ENCODE data around the gene PROC.

PROC gene

DNA sequence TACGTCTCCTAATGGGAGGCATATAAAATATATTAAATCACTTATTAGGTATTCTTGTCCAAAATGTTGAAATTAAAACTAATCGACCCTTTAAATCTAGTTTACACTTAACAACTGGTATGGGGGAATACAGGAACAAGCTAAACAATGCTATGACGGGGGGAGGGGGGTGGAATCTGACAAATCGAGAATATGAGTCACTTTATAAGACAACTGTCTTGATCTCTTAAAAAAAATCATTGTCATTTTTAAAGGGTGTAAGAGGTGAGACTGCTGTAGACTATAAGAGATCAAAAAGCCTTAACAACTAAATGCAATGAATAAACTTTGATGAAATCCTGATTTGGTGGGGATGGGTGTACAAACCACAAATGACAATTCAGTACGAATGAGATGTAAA lies 36.5 kb upstream of the PROC start (continued):
- TF ChIP-seq ZNF658 (tag by site-specific recombination; IDR thresholded peaks at IDR 0.05) = no peak
- TF ChIP-seq ZNF785 (tag by site-specific recombination; IDR thresholded peaks at IDR 0.05) = no peak

DNA sequence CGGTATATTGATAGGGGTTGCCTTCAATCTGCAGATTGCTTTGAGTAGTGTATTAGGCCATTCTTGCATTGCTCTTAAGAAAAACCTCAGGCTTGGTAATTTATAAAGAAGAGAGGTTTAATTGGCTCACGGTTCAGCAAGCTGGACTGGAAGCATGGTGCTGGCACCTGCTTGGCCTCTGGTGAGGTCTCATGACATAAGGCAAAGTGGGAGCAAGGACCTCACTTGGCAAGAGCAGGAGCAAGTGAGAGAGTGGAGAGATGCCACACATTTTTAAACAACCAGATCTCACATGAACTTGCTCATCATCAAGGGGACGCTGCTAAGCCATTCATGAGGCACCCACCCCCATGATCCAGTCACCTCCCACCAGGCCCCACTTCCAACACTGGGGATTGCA lies 35.4 kb upstream of the PROC start:
- TF ChIP-seq, protein P1, sequence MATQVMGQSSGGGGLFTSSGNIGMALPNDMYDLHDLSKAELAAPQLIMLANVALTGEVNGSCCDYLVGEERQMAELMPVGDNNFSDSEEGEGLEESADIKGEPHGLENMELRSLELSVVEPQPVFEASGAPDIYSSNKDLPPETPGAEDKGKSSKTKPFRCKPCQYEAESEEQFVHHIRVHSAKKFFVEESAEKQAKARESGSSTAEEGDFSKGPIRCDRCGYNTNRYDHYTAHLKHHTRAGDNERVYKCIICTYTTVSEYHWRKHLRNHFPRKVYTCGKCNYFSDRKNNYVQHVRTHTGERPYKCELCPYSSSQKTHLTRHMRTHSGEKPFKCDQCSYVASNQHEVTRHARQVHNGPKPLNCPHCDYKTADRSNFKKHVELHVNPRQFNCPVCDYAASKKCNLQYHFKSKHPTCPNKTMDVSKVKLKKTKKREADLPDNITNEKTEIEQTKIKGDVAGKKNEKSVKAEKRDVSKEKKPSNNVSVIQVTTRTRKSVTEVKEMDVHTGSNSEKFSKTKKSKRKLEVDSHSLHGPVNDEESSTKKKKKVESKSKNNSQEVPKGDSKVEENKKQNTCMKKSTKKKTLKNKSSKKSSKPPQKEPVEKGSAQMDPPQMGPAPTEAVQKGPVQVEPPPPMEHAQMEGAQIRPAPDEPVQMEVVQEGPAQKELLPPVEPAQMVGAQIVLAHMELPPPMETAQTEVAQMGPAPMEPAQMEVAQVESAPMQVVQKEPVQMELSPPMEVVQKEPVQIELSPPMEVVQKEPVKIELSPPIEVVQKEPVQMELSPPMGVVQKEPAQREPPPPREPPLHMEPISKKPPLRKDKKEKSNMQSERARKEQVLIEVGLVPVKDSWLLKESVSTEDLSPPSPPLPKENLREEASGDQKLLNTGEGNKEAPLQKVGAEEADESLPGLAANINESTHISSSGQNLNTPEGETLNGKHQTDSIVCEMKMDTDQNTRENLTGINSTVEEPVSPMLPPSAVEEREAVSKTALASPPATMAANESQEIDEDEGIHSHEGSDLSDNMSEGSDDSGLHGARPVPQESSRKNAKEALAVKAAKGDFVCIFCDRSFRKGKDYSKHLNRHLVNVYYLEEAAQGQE (tag by site-specific recombination; IDR thresholded peaks at IDR 0.05) = no peak
- TF ChIP-seq ZBTB21 (tag by site-specific recombination; IDR thresholded peaks at IDR 0.05) (no peak), ZNF354C (tag by site-specific recombination; IDR thresholded peaks at IDR 0.05; ENCODE audit: borderline replicate concordance, low read depth) (no peak), ZNF785 (tag by site-specific recombination; IDR thresholded peaks at IDR 0.05) (no peak), ZFHX2 (tag by site-specific recombination; conservative IDR thresholded peaks at IDR 0.05) (peak; percentile 30; the same call in 1 of the 2 replicates)
- Histone ChIP-seq H3K4me3 (ENCODE audit: low read depth, low read length) (no peak overlapping the region), H3K9me3 (ENCODE audit: control insufficient read depth, insufficient read depth, low read depth, low read length) (no peaks in the 10 kb centered on the region), H3K36me3 (ENCODE audit: control insufficient read depth in 2 of 2, insufficient read depth in 1 of 2, low read length in 2 of 2) (no peaks in the 10 kb centered on the region), H3K27ac (ENCODE audit: extremely low read depth, low read depth, low read length) (no peak overlapping the region), H3K4me1 (ENCODE audit: control insufficient read depth, insufficient read depth, low read length) (peaks cover 26% of the 10 kb centered on the region; the same call in 1 of the 2 replicates)
- ChIA-PET POLR2A (interaction anchor here (0.6 kb wide), 1 partner anchor 59 kb away, joined by 3 read pairs; no protein-coding TSS in a partner anchor), CTCF (no interaction called here)

DNA sequence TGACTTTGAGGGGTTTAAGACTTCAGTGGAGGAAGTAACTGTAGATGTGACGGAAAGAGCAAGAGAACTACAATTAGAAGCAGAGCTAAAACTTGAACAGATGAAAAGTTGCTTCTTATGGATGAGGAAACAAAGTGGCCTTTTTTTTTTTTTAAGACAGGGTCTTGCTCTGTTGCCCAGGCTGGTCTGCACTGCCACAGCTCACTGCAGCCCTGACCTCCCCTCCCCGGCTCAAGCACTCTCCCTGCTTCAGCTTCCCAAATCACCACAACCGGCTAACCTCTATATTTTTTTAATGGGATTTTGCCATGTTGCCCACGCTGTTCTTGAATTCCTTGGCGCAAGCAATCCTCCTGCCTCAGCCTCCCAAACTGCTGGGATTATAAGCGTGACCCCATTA lies 33.7 kb upstream of the PROC start:
- POLR2A ChIA-PET = no interaction called here
- Histone ChIP-seq H3K27ac (ENCODE audit: extremely low read depth, low read depth, low read length) (no peak overlapping the region), H3K36me3 (ENCODE audit: control insufficient read depth in 2 of 2, insufficient read depth in 1 of 2, low read length in 2 of 2) (no peaks in the 10 kb centered on the region), H3K4me3 (ENCODE audit: low read depth, low read length) (no peak overlapping the region), H3K4me1 (ENCODE audit: control insufficient read depth, insufficient read depth, low read length) (peaks cover 26% of the 10 kb centered on the region), H3K9me3 (ENCODE audit: control insufficient read depth, insufficient read depth, low read depth, low read length) (no peaks in the 10 kb centered on the region)
- TF ChIP-seq ZBTB17 (tag by site-specific recombination; IDR thresholded peaks at IDR 0.05) (no peak), BCL11B (tag by site-specific recombination; IDR thresholded peaks at IDR 0.05; ENCODE audit: low read depth) (no peak), ZNF292 (tag by site-specific recombination; IDR thresholded peaks at IDR 0.05; ENCODE audit: borderline replicate concordance, low read depth) (no peak), ZNF707 (tag by site-specific recombination; IDR thresholded peaks at IDR 0.05) (no peak), MYNN (tag by site-specific recombination; IDR thresholded peaks at IDR 0.05; ENCODE audit: borderline replicate concordance) (no peak), ZSCAN23 (tag by site-specific recombination; IDR thresholded peaks at IDR 0.05) (no peak), ZNF423 (tag by site-specific recombination; IDR thresholded peaks at IDR 0.05) (no peak), ZNF626 (tag by site-specific recombination; IDR thresholded peaks at IDR 0.05) (no peak)
- TF ChIP-seq, protein P2, sequence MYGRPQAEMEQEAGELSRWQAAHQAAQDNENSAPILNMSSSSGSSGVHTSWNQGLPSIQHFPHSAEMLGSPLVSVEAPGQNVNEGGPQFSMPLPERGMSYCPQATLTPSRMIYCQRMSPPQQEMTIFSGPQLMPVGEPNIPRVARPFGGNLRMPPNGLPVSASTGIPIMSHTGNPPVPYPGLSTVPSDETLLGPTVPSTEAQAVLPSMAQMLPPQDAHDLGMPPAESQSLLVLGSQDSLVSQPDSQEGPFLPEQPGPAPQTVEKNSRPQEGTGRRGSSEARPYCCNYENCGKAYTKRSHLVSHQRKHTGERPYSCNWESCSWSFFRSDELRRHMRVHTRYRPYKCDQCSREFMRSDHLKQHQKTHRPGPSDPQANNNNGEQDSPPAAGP (tag by site-specific recombination; IDR thresholded peaks at IDR 0.05) = no peak
- TF ChIP-seq, protein P3, sequence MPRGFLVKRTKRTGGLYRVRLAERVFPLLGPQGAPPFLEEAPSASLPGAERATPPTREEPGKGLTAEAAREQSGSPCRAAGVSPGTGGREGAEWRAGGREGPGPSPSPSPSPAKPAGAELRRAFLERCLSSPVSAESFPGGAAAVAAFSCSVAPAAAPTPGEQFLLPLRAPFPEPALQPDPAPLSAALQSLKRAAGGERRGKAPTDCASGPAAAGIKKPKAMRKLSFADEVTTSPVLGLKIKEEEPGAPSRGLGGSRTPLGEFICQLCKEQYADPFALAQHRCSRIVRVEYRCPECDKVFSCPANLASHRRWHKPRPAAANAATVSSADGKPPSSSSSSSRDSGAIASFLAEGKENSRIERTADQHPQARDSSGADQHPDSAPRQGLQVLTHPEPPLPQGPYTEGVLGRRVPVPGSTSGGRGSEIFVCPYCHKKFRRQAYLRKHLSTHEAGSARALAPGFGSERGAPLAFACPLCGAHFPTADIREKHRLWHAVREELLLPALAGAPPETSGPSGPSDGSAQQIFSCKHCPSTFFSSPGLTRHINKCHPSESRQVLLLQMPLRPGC (tag by site-specific recombination; IDR thresholded peaks at IDR 0.05) = no peak
- TF ChIP-seq, protein P4, sequence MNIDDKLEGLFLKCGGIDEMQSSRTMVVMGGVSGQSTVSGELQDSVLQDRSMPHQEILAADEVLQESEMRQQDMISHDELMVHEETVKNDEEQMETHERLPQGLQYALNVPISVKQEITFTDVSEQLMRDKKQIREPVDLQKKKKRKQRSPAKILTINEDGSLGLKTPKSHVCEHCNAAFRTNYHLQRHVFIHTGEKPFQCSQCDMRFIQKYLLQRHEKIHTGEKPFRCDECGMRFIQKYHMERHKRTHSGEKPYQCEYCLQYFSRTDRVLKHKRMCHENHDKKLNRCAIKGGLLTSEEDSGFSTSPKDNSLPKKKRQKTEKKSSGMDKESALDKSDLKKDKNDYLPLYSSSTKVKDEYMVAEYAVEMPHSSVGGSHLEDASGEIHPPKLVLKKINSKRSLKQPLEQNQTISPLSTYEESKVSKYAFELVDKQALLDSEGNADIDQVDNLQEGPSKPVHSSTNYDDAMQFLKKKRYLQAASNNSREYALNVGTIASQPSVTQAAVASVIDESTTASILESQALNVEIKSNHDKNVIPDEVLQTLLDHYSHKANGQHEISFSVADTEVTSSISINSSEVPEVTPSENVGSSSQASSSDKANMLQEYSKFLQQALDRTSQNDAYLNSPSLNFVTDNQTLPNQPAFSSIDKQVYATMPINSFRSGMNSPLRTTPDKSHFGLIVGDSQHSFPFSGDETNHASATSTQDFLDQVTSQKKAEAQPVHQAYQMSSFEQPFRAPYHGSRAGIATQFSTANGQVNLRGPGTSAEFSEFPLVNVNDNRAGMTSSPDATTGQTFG (tag by site-specific recombination; IDR thresholded peaks at IDR 0.05; ENCODE audit: borderline replicate concordance) = no peak
- CTCF ChIA-PET = interaction anchor here (0.6 kb wide), 1 partner anchor 19 kb away, joined by 3 read pairs; no protein-coding TSS in a partner anchor

Measured in HEK293 (cell line).